Measurements from ENCODE around the gene L3MBTL1.
"Not testable (repeated sequence)": the region's sequence is repeated elsewhere in the genome, so short reads cannot be mapped to it uniquely, and the experiment has no call there.

The L3MBTL1 gene

DNA sequence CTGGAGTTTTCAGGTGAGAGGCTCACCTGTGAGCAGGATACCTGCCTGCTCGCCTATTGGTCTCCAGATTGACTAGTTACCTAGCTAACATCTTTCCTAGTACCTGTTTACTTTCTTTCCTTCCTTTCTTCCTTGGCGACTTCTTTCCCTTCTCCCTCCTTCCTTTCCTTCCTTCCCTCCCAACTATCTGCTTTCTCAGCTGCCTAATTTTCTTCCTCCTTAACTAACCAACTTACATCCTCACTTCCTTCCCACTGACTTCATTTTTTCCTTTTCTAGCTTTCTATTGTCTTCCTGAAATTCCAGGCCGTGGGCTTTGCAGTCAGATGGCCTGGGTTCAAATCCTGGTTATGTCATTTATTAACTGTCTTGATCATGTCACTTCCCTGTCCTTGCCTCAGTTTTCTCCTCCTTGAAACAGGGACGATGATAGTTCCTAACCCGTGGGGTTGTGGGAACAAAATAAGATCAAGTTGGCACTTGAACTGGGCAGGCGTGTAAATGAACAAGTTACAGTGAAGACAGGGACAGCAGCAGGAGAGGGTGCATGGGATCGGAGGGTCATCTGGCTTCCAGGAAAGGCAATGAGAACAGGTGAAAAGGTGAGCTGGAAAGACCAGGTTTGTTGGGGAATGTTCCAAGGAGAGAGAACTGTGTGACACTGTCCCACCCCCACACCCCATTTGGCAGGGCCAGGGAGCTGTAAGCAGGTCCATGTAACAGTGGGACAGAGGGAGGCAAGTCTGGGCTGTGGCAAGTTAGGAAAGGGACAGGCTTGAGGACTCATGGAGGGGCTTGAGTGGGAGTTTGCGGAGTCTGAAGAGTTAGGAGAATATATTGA is 51.9 kb downstream of the L3MBTL1 start:
- DNase-seq (ENCODE audit: low read depth), result no peak

DNA sequence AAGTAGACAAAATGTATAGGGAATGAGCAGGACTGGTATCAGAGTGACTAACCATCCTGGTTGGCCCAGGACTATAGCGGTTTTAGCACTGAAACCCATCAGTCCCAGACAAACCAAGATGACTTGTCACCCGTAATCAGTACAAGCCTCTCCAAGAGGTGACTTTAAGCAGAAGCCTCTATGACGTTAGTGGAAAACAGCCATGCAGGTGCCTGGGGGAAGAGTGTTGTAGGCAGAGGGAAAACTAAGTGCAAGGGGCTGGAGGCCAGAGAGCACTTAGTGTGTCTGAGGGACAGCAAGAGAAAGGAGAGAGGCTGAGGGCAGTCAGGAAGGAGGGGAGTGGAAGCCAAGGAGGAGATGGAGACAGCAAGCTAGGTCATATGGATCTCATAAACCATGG is 53.5 kb downstream of the L3MBTL1 start:
- DNase-seq (ENCODE audit: low read depth), result no peak

DNA sequence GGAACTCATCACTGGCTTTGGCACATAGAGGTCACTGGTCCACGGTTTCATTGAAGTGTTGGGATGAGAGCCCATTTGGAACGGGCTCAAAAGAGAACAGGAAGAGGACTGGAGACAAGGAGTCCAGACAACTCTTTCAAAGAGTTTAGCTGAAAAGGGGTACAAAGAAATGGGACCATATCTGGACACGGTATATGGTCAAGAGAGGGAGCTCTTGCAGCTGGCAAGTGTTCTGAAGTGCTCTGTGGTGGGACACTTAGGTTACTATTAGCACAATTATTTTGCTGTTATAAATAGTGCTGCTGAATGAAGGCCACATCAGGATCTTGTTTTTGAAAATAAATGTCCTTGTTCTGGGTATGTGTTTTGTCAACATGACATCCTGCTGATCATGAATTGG is 55.9 kb downstream of the L3MBTL1 start:
- no peak for DNase-seq (ENCODE audit: low read depth)

DNA sequence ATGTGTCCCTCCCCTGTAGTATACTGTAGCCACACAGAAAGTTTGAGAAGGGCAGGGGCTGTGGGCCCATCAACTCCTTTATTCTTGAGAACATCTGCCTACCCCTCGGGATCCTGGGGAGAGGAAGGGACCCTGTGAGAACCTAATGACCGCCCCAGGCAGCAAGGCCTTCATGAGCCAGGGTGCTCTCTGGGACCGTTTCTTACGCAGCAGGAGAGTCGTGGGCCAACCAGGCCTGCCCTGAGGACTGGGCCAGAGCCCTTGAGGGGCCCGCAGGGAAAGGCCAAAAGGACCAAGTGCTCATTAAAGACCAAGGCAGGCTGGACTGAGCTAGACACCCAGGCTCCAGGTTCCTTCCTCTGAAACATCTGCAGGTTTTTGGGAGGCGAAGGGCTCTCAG is 56.5 kb downstream of the L3MBTL1 start:
- no peak for DNase-seq (ENCODE audit: low read depth)

DNA sequence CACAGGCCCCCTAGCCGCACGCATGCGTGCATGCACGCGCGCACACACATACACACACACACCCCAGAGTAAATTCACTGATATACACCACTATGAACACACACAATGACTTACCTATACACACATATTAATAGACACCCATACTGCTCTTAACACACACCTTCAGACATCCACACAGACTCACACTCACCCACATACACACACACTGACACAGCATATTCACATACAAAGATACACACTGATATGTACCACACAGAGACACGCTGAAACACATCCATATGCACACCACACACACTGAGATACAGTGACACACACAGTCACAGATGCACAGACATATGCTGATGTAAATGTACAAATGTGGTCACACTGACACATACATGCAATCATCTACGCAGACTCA is 57.0 kb downstream of the L3MBTL1 start:
- DNase-seq (ENCODE audit: low read depth), result no peak

DNA sequence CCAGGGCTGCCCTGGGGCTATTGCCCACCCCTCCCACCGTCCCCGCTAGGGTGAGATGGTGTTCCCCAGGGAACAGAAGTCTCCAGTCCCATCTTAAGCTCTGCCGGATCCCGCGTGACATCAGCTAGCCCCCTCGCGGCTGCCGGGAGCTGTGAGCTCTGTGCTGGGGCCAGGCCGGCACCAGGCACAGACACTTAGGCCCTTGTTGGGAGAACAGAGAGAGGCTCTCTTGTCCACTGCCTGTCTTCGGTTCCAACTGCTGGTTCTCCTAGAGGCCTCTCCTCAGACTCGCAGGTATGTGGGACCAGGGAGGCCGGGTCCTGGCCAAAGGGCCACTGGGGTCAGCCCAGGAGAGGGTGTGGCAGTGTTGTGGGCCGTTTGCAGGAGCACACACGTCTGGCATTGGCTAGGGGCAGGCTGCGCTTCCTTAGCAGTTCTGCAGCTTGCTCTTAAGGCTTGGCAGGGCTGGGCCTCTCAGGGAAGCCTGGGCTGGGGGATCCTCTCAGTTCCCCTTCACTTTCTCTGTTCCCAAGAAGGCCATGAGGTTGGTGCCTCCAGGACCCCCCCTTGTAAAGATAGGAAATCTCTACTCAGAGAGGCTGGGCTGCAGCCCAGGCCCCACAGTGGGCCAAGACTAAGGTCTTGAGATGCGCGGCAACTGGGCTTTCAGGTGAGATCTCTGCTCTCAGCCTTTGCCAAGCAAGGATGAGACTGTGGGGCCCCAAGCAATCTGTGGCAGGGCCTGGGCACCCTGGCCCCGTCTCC is 57.7 kb downstream of the L3MBTL1 start:
- DNase-seq (ENCODE audit: low read depth), result no peak

DNA sequence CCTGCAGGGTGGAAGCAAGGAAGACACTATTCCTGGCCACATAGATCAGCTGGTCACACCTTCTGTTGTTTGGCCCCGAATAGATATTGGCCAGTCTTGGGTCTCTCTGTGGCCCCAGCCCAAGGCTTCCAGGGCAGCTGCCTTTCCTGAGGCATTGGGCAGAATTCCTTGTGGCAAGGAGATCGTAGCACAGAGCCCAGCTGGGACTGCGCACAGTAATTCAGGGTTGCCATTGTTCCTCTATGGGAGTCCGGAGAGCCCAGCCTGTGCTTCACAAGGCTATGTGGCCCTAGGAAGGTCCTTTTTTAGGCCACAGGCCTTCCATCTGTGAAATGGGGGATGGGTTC is 58.2 kb downstream of the L3MBTL1 start:
- no peak for DNase-seq (ENCODE audit: low read depth)

DNA sequence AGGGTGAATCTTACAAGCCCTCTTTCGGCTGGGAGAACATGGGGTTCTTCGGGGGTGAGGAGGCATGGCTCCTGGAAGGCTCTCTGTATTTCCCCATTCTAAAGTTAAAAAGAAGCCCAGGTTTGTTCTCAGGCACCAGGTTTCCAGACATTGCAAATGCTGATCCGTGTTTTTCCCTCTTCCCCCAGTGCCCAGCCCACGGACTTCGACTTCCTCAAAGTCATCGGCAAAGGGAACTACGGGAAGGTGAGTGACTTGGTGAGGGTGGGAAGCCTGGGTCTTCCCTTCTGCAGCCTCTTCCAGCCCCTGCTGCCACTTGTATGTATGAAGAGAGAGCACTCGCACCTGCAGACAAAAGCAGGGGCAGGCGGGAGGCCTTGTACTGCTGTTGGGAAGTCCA is 60.0 kb downstream of the L3MBTL1 start:
- DNase-seq (ENCODE audit: low read depth), result no peak

DNA sequence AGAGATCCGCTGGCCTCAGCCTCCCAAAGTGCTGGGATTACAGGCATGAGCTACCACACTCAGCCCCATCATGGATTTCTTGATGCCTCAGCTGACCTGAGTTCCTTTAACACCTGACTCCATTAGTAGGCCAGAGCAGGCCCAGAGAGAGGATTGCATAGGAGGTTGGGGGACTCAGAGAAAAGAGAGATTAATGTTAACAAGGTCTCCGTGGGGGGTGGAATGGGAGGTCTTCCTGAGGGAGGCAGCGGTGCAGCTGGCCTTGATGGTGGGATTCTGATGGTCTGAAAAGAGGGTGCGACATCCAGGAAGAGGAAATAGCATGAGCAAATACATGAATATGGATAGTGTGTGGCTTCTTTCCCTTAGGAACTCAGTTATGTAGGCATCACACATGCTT is 61.2 kb downstream of the L3MBTL1 start:
- DNase-seq (ENCODE audit: low read depth), result no peak

DNA sequence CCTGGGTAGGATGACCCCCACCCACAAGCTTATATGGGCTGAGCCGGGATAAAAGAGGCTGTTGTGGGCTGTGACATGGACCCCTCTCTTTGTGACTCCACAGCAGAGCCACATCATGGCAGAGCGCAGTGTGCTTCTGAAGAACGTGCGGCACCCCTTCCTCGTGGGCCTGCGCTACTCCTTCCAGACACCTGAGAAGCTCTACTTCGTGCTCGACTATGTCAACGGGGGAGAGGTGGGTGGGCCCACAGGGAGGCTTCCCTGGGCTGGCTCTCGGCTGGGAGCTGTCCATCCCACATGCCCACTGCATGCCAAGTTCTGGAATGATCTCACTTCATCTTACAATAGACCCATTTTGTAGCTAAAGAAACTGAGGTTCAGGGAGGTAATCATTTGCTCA is 61.8 kb downstream of the L3MBTL1 start:
- DNase-seq (ENCODE audit: low read depth), result no peak

DNA sequence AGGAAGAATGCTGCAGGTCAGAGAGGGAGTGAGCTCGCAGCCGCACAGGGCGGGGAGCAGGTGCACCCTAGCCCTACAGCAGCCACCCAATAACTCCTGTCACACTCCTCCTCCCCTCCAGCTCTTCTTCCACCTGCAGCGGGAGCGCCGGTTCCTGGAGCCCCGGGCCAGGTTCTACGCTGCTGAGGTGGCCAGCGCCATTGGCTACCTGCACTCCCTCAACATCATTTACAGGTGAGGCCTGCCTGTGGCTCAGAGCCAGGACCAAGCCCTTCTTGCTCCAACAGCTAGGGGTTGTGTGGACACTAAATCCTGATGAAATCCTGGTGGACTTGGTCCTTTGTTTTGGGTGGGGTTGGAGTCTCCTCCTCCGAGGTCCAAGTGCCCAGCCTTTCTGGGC is 63.0 kb downstream of the L3MBTL1 start:
- no peak for DNase-seq (ENCODE audit: low read depth)

DNA sequence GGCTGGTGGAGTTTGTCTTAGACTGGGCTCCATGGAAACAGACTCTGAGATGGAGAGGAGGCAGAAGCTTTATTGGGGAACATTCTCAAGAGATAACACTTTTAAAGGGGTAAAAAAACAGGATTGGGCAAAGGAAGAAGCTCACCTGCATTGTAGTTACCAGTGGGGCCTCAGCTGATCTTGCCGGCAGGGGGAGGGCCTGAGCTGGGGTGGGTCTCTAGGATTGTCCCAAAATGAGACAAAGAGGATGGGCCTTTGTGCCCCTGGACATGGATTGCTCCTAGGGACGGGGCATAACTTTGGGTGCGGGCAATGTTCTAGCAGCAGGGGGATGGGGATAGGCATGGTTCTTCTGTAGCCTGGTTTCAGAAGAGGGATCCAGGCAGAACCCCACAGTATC is 63.8 kb downstream of the L3MBTL1 start:
- DNase-seq (ENCODE audit: low read depth), result no peak

DNA sequence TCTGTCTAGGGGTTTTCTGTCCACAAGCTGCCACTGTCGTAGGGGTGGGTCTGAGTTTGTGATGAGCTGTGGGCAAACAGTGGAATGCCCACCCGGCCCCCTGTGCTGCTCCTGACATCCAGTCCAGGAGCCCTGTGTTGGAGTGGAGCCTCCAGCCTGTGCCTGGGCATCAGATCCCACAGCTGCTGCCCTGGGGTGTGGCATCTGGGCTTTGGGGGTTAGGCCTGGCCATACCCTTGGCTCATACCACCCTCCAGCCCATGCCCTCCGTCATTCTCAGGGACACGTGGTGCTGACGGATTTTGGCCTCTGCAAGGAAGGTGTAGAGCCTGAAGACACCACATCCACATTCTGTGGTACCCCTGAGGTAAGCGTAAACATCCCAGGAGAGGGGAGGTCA is 64.3 kb downstream of the L3MBTL1 start:
- DNase-seq (ENCODE audit: low read depth), result no peak

DNA sequence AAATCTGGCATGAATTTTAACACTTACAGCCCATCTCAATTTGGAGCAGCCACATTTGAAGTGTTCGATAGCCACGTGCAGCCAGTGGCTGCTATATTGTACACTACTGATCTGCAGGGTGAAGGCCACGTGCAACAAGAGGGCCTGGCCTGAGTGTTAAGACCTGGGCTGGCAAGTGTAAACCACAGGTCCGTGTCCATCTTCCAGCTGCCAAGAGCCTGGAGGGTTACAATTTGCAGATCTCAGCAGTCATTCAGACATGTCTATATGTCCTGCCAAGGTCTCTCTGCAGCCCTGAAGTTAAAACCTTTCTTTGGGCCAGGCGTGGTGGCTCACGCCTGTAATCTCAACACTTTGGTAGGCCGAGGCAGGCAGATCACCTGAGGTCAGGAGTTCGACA is 65.4 kb downstream of the L3MBTL1 start:
- DNase-seq (ENCODE audit: low read depth), result no peak

DNA sequence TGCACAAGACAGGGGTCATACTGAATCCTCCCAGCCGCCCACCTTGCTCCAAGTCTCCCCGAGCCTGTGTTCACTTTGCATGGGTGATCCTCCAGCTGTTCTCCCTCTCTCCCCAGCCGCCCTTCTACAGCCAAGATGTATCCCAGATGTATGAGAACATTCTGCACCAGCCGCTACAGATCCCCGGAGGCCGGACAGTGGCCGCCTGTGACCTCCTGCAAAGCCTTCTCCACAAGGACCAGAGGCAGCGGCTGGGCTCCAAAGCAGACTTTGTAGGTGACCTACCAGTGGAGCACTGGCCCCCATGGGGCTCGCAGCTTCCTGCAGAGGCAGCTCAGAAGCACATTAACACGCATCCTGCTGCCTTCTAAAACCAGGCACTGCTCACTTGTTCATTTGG is 68.6 kb downstream of the L3MBTL1 start:
- no peak for DNase-seq (ENCODE audit: low read depth)

DNA sequence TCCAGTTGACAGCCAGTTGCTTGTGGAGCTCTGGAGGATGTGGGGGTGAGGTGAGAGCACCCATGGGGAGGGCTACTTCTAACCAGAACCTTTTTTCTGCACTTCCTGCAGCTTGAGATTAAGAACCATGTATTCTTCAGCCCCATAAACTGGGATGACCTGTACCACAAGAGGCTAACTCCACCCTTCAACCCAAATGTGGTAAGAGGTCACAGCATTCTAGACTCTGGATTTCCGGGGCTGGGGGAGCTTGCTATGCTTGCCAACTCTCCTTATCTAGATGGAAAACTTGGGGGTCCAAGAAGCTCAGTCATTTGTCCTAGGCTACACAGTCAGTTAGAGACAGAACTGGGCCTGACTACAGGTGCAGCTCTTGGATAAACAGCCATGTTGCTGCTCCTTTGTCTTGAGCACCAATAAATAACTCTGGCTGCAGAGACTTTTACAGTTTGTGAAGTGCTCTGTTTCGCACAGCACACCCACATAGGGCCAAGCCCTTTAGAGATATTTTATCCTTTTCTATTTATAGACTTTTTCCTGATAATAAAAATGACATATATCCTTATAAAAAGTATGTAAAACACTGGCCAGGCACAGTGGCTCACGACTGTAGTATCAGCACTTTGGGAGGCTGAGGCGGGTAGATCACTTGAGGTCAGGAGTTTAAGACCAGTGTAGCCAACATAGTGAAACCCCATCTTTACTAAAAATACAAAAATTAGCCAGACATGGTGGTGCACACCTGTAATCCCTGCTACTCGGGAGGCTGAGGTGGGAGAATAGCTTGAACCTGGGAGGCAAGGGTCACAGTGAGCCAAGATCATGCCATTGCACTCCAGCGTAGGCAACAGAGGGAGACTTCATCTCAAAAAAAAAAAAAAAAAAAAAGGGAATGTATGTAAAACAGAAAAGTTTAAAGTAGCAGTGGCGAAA is 72.6 kb downstream of the L3MBTL1 start:
- DNase-seq (ENCODE audit: low read depth), result no peak

DNA sequence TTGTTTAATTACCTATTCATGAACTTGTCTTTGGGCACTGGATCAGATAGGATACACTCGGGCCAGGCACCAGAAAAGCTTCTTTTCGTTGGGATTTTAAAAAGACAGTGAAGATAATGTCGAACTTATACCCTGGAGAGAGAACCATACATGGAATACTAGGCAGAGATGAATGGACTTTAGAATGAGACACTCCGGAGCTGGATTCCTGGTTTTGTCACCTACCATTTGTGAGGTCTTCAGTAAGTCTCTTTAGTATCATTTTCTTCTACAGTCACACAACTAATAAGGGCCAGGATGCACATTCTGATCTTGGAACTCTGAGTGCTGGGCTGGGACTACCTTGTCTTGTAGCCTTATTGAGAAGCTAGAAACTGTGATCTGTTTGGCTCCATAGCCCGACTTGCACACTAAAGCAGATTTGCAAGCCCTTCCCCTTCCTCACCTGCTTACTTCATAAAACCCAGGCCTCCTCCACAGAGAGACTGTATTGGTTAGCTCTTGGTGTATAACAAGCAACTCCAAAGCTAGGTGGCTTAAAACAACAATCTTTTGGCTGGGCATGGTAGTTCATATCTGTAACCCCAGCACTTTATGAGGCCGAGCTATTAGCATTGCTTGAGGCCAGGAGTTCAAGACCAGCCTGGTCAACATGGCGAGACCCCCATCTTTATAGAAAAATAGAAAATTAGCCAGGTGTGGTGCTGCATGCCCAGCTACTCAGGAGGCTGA is 75.8 kb downstream of the L3MBTL1 start:
- no peak for DNase-seq (ENCODE audit: low read depth)

DNA sequence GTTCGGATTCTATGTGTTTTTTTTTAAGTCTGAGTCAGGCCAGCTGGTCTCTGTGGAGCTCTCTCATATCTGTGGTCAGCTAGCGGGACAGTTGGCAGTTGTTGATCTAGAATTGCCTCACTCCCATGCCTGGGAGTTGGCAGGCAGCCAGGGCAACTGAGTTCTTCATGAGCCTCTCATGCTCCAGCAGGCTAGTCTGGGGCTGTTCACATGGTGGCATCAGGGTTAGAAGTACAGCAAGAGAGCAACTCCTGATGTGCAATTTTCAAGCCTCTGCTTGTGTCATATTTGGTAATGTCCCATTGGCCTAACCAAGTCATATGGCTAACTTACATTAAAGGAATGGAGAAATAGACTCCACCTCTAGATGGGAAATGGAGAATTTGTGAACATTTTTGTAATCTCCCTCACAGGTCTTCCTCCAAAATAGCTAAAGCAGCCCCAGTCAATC is 76.5 kb downstream of the L3MBTL1 start:
- DNase-seq (ENCODE audit: low read depth), result no peak

DNA sequence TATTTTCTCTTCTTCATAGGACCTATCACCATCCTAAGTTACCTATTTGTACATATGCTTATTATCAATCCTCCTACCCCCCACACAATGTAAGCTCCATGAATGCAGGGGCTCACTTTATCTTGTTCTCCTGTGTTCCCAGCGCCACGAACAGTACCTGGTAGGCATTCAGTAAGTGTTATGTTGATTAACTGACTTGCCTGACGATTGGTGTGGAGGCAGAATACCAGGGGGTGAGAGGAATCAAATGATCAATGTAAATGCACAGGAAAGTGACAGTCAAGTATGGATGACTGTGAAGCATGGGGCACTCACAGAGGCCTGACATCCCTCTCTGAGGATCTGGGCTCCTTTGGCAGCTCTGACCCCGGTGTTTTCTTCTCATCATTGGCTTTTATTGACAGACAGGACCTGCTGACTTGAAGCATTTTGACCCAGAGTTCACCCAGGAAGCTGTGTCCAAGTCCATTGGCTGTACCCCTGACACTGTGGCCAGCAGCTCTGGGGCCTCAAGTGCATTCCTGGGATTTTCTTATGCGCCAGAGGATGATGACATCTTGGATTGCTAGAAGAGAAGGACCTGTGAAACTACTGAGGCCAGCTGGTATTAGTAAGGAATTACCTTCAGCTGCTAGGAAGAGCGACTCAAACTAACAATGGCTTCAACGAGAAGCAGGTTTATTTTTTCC is 77.1 kb downstream of the L3MBTL1 start:
- DNase-seq (ENCODE audit: low read depth), result no peak

DNA sequence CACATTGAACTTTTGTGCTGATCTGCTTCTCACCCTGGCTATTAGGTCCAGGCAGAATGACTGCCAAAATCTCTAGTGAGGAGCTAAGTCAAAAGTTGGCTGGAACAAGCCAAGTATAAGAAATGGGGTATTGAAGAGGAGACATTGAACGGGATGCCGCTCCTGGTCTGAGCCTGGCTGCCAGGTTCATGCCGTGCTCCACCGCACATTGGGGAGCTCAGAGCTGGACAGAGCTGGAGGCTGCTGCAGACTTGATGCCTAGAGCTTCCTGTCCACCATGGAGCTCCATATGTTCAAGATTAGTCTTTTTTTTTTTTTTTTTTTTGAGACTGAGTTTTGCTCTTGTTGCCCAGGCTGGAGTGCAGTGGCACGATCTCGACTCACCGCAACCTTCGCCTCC is 79.1 kb downstream of the L3MBTL1 start:
- no peak for DNase-seq (ENCODE audit: low read depth)

DNA sequence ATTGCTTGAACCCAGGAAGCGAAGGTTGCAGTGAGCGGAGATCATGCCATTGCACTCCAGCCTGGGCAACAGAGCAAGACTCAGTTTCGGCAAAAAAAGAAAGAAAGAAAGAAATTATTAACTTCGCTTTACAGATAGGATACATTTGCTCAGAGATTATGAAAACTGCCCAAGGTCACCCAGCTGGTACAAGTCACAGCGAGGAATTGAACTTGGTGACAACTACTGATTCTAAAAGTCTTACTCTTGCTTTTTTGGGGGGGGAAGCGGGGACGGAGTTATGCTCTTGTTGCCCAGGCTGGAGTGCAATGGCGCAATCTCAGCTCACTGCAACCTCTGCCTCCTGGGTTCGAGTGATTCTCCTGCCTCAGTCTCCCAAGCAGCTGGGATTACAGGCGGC is 81.0 kb downstream of the L3MBTL1 start:
- DNase-seq (ENCODE audit: low read depth), result not testable (repeated sequence)
